Osteocyte (in vitro differentiated cells): ENCODE measurements around the gene NOP56. TPM values are rescaled to one million over a fixed set of nuclear protein-coding genes. Genes with fewer than 3 reads are reported as not detected.

Source experiments
- DNase-seq: peaks from one replicate; pipeline ENCODE4 v3.0.0; 2021; ENCODE audit warnings: mixed read lengths; ENCODE audit not compliant: unreplicated experiment; ENCODE audit errors: extremely low spot score
- H3K27ac Mint-ChIP-seq: one replicate; pipeline ENCODE4 v1.8.0; 2021; ENCODE audit warnings: mild to moderate bottlenecking, mixed read lengths; ENCODE audit not compliant: unreplicated experiment
- H3K27me3 Mint-ChIP-seq: one replicate; pipeline ENCODE4 v1.8.0; 2021; ENCODE audit warnings: mixed read lengths; ENCODE audit not compliant: unreplicated experiment
- H3K36me3 Mint-ChIP-seq: one replicate; pipeline ENCODE4 v1.8.0; 2021; ENCODE audit warnings: mixed read lengths; ENCODE audit not compliant: unreplicated experiment
- H3K4me1 Mint-ChIP-seq: one replicate; pipeline ENCODE4 v1.8.0; 2021; ENCODE audit warnings: mixed read lengths; ENCODE audit not compliant: unreplicated experiment
- H3K4me3 Mint-ChIP-seq: one replicate; pipeline ENCODE4 v1.8.0; 2021; ENCODE audit warnings: mild to moderate bottlenecking, moderate library complexity, mixed read lengths; ENCODE audit not compliant: unreplicated experiment
- H3K9me3 Mint-ChIP-seq: one replicate; pipeline ENCODE4 v1.8.0; 2021; ENCODE audit warnings: mixed read lengths; ENCODE audit not compliant: unreplicated experiment
- long read RNA-seq: library from polyadenylated mRNA; unstranded; transcript quantifications from one replicate; pipeline ENCODE4 v2.0.0, GENCODE V29; 2021
- total RNA-seq: library from RNA; stranded (reverse); gene quantifications from 2 replicates; pipeline ENCODE4 v1.2.1, GENCODE V29; 2021
- TF ChIP-seq, protein P1 (sequence below): fragments of 200-600 bp; sonication (generic); IDR thresholded peaks from 2 replicates; pipeline ENCODE4 v1.5.0; 2021; ENCODE audit warnings: antibody characterized with exemption, mild to moderate bottlenecking, moderate library complexity

NOP56 gene, protein sequence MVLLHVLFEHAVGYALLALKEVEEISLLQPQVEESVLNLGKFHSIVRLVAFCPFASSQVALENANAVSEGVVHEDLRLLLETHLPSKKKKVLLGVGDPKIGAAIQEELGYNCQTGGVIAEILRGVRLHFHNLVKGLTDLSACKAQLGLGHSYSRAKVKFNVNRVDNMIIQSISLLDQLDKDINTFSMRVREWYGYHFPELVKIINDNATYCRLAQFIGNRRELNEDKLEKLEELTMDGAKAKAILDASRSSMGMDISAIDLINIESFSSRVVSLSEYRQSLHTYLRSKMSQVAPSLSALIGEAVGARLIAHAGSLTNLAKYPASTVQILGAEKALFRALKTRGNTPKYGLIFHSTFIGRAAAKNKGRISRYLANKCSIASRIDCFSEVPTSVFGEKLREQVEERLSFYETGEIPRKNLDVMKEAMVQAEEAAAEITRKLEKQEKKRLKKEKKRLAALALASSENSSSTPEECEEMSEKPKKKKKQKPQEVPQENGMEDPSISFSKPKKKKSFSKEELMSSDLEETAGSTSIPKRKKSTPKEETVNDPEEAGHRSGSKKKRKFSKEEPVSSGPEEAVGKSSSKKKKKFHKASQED
- total RNA-seq = 141 and 142 TPM in 2 replicates
- long read RNA-seq, transcript NOP56-201 (12 exons, 2,400 nt) = major isoform, 313 of 527 reads
- long read RNA-seq, partial matches to known transcripts = 159 of 527 reads
- long read RNA-seq, other reads (novel, unspliced or antisense) = 54 of 527 reads

GRCh38 chr20:2651772-2652723 lies at the start of gene NOP56:
NOP56 (plus strand) TSS chr20:2652632; CDS start chr20:2652661, 29 bp downstream.
- Mint-ChIP-seq H3K4me1 (peaks cover 21% of the 10 kb centered on the region), H3K27me3 (no peaks in the 10 kb centered on the region), H3K4me3 (peak within 1 kb of the TSS; percentile 91), H3K9me3 (no peaks in the 10 kb centered on the region), H3K27ac (peak within 1 kb of the TSS; percentile 96), H3K36me3 (peaks cover 16% of the 10 kb centered on the region)
- peak; percentile 98 for DNase-seq
- TF ChIP-seq, protein P1, sequence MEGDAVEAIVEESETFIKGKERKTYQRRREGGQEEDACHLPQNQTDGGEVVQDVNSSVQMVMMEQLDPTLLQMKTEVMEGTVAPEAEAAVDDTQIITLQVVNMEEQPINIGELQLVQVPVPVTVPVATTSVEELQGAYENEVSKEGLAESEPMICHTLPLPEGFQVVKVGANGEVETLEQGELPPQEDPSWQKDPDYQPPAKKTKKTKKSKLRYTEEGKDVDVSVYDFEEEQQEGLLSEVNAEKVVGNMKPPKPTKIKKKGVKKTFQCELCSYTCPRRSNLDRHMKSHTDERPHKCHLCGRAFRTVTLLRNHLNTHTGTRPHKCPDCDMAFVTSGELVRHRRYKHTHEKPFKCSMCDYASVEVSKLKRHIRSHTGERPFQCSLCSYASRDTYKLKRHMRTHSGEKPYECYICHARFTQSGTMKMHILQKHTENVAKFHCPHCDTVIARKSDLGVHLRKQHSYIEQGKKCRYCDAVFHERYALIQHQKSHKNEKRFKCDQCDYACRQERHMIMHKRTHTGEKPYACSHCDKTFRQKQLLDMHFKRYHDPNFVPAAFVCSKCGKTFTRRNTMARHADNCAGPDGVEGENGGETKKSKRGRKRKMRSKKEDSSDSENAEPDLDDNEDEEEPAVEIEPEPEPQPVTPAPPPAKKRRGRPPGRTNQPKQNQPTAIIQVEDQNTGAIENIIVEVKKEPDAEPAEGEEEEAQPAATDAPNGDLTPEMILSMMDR = no peak

DNA sequence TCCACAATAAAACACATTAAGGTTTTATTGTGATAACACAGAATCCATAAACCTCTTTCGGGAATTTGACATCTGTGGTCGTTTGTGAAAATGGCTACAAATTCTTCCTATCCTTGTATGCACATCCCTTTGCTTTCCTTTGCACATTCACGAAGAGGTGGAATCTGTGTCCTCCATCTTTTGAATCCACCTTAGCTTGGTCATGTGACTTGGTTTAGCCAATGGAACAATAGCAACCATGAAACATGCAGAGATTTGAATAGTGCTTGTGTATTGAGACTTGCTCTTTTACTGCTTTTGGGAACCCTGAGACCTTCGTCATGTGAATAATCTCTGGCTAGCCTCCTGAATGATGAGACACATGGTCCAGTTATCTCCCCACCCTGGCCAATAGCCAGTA lies 49.7 kb upstream of the NOP56 start:
- DNase-seq = no peak
- TF ChIP-seq, protein P1 = no peak
- H3K27me3 Mint-ChIP-seq = peaks cover 2% of the 10 kb centered on the region
- H3K4me1 Mint-ChIP-seq = peaks cover 25% of the 10 kb centered on the region
- no peak overlapping the region for H3K27ac Mint-ChIP-seq
- H3K36me3 Mint-ChIP-seq = peaks cover 5% of the 10 kb centered on the region
- H3K9me3 Mint-ChIP-seq = peaks cover 14% of the 10 kb centered on the region
- no peak overlapping the region for H3K4me3 Mint-ChIP-seq

DNA sequence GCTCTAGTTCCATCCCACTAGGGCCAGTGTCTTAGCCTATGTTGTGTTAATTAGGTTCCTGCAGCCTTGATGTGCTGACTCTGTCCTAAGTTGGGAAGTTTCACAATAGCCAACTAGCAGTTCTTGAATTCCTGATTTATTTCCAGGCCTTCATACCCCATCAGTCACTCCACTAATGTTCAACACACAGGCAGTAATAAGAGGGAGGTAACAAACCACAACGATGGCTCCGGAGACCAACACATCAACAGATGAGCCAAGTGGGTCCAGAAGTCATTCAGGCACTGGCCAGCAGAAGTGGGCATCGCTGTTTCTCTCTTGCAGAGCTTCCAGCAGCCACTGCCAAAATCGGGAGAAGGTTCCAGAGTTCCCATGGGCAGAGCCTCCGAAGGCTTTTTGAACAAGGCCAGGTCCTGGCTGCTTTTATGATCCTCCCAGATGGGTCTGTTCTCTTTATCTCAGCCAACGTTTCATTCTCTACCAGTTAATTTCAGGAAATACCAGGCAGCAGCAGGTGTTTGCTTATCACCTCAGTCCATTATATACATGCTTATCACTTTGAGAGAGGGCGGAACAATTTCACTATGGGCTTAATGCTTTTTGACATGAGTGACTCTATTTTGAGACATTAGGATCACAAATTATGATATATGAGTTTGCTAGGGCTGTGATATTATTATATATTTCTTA lies 48.5 kb upstream of the NOP56 start:
- Mint-ChIP-seq H3K36me3 (peaks cover 5% of the 10 kb centered on the region), H3K4me1 (peaks cover 25% of the 10 kb centered on the region), H3K4me3 (no peak overlapping the region), H3K9me3 (peaks cover 14% of the 10 kb centered on the region), H3K27ac (no peak overlapping the region), H3K27me3 (peaks cover 2% of the 10 kb centered on the region)
- DNase-seq = no peak
- TF ChIP-seq, protein P1 = no peak

DNA sequence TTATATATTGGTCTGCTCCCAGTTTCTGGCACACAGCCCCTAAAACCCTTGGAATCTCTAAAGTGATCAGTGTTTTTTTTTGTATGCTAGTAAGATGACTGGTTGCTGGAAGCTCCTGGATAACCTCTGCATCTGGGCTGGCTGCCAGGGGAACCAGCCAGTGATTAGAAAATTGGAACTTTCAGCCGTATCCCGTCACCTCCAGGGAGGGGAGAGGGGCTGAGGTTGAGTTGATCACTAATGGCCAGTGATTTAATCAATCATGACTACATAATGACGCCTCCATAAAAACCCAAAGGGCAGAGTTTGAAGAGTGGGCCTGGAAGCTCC lies 48.0 kb upstream of the NOP56 start:
- no peak overlapping the region for H3K27ac Mint-ChIP-seq
- peaks cover 14% of the 10 kb centered on the region for H3K9me3 Mint-ChIP-seq
- no peak overlapping the region for H3K4me3 Mint-ChIP-seq
- peaks cover 5% of the 10 kb centered on the region for H3K36me3 Mint-ChIP-seq
- DNase-seq = no peak
- peaks cover 22% of the 10 kb centered on the region for H3K4me1 Mint-ChIP-seq
- TF ChIP-seq, protein P1 = no peak
- H3K27me3 Mint-ChIP-seq = peaks cover 3% of the 10 kb centered on the region
